Measurements from ENCODE around the gene UNC5CL. TPM values are rescaled to one million over a fixed set of nuclear protein-coding genes. Genes with fewer than 3 reads are reported as not detected.

Gene UNC5CL
- total RNA-seq, 1 experiment from 2014 or later = 4.5 TPM

- no peak overlapping the region for H3K4me3 Mint-ChIP-seq
- H3K27ac Mint-ChIP-seq = no peak overlapping the region
Observed at GRCh38 chr6:41025966-41026530, 13.0 kb downstream of the UNC5CL start.

DNA sequence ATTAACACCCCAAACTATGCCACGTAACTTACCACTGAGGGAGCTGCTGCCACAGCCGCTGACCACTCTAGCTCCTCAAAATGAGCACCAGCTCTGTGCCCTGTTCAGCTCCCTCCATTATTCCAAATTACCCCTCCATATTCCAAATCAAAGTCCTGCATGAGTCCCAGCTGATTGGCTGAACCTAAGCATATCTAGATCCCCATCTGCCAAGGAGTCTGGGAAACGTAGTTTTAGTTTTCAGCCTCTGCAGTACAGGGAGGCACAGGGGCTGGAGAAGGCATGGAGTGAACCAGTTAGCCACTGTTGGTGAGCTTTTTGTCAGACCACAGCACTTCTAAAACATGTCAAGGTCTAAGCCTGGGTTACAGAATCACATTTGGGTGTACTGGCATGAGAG, 15.9 kb downstream of the UNC5CL start:
- H3K36me3 Mint-ChIP-seq = 0 out of 2 replicates have a peak, but pooled peaks cover 3% of the 10 kb centered on the region
- no peak overlapping the region for H3K4me3 Mint-ChIP-seq
- H3K4me1 Mint-ChIP-seq = peaks cover 14% of the 10 kb centered on the region
- no peak for ATAC-seq
- POLR2A ChIA-PET = no interaction called here
- CTCF ChIA-PET = interaction anchor here (0.9 to 1.1 kb wide), 3 partner anchors 16 to 129 kb away, joined by 3 to 5 read pairs (median 4); partner anchors contain the start of gene UNC5CL
- peaks cover 3% of the 10 kb centered on the region; the same call in 1 of the 2 replicates for H3K27me3 Mint-ChIP-seq (ENCODE audit: low read depth)
- DNase-seq (ENCODE audit: low spot score) = no peak
- H3K27ac Mint-ChIP-seq = no peak overlapping the region
- peaks cover 8% of the 10 kb centered on the region for H3K9me3 Mint-ChIP-seq
- TF ChIP-seq NR1H2 (CRISPR knock-in tag; IDR thresholded peaks at IDR 0.05) = no peak
- no peak for TF ChIP-seq MXD4 (CRISPR knock-in tag; IDR thresholded peaks at IDR 0.05; ENCODE audit: borderline replicate concordance)
- TF ChIP-seq PREB (CRISPR knock-in tag; IDR thresholded peaks at IDR 0.05; ENCODE audit: borderline replicate concordance) = no peak
- TF ChIP-seq NR2C2 (CRISPR knock-in tag; IDR thresholded peaks at IDR 0.05) = no peak
- TF ChIP-seq AR (CRISPR knock-in tag; IDR thresholded peaks at IDR 0.05) = no peak
- no peak for TF ChIP-seq ZNF396 (CRISPR knock-in tag; IDR thresholded peaks at IDR 0.05; ENCODE audit: borderline replicate concordance)
- TF ChIP-seq TP53 (CRISPR knock-in tag; IDR thresholded peaks at IDR 0.05) = no peak
- no peak for TF ChIP-seq SMAD4 (CRISPR knock-in tag; IDR thresholded peaks at IDR 0.05)
- TF ChIP-seq, protein P1, sequence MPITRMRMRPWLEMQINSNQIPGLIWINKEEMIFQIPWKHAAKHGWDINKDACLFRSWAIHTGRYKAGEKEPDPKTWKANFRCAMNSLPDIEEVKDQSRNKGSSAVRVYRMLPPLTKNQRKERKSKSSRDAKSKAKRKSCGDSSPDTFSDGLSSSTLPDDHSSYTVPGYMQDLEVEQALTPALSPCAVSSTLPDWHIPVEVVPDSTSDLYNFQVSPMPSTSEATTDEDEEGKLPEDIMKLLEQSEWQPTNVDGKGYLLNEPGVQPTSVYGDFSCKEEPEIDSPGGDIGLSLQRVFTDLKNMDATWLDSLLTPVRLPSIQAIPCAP (CRISPR knock-in tag; IDR thresholded peaks at IDR 0.05) = no peak
- no peak for TF ChIP-seq JUN (CRISPR knock-in tag; IDR thresholded peaks at IDR 0.05)
- TF ChIP-seq SMAD3 (CRISPR knock-in tag; IDR thresholded peaks at IDR 0.05; ENCODE audit: borderline replicate concordance) = no peak
- TF ChIP-seq ZNF219 (CRISPR knock-in tag; IDR thresholded peaks at IDR 0.05; ENCODE audit: borderline replicate concordance) = no peak
- no peak for TF ChIP-seq CREM (CRISPR knock-in tag; IDR thresholded peaks at IDR 0.05)
- TF ChIP-seq, protein P2, sequence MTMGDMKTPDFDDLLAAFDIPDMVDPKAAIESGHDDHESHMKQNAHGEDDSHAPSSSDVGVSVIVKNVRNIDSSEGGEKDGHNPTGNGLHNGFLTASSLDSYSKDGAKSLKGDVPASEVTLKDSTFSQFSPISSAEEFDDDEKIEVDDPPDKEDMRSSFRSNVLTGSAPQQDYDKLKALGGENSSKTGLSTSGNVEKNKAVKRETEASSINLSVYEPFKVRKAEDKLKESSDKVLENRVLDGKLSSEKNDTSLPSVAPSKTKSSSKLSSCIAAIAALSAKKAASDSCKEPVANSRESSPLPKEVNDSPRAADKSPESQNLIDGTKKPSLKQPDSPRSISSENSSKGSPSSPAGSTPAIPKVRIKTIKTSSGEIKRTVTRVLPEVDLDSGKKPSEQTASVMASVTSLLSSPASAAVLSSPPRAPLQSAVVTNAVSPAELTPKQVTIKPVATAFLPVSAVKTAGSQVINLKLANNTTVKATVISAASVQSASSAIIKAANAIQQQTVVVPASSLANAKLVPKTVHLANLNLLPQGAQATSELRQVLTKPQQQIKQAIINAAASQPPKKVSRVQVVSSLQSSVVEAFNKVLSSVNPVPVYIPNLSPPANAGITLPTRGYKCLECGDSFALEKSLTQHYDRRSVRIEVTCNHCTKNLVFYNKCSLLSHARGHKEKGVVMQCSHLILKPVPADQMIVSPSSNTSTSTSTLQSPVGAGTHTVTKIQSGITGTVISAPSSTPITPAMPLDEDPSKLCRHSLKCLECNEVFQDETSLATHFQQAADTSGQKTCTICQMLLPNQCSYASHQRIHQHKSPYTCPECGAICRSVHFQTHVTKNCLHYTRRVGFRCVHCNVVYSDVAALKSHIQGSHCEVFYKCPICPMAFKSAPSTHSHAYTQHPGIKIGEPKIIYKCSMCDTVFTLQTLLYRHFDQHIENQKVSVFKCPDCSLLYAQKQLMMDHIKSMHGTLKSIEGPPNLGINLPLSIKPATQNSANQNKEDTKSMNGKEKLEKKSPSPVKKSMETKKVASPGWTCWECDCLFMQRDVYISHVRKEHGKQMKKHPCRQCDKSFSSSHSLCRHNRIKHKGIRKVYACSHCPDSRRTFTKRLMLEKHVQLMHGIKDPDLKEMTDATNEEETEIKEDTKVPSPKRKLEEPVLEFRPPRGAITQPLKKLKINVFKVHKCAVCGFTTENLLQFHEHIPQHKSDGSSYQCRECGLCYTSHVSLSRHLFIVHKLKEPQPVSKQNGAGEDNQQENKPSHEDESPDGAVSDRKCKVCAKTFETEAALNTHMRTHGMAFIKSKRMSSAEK (CRISPR knock-in tag; IDR thresholded peaks at IDR 0.05; ENCODE audit: borderline replicate concordance) = no peak
- TF ChIP-seq GRHL2 (CRISPR knock-in tag; IDR thresholded peaks at IDR 0.05; ENCODE audit: insufficient replicate concordance, severe bottlenecking) = no peak
- no peak for TF ChIP-seq IRF2 (CRISPR knock-in tag; IDR thresholded peaks at IDR 0.05; ENCODE audit: borderline replicate concordance, low read depth)
- TF ChIP-seq NFATC4 (CRISPR knock-in tag; IDR thresholded peaks at IDR 0.05) = no peak

More at GRCh38 chr6:41025966-41026530, 13.0 kb downstream of the UNC5CL start:
- H3K27me3 Mint-ChIP-seq (ENCODE audit: low read depth) = no peaks in the 10 kb centered on the region; the same call in 1 of the 2 replicates
- H3K9me3 Mint-ChIP-seq = no peaks in the 10 kb centered on the region
- ChIA-PET POLR2A (no interaction called here), CTCF (interaction anchor here (1.0 kb wide), 1 partner anchor 180 kb away, joined by 3 read pairs; no protein-coding TSS in a partner anchor)
- H3K36me3 Mint-ChIP-seq = no peaks in the 10 kb centered on the region
- no peak for DNase-seq (ENCODE audit: low spot score)
- ATAC-seq = no peak
- peaks cover 23% of the 10 kb centered on the region for H3K4me1 Mint-ChIP-seq
- TF ChIP-seq ZNF396 (CRISPR knock-in tag; IDR thresholded peaks at IDR 0.05; ENCODE audit: borderline replicate concordance) (no peak), RORB (CRISPR knock-in tag; IDR thresholded peaks at IDR 0.05) (no peak), TEAD1 (CRISPR knock-in tag; IDR thresholded peaks at IDR 0.05) (no peak), PRRX2 (CRISPR knock-in tag; IDR thresholded peaks at IDR 0.05) (no peak), ZNF263 (CRISPR knock-in tag; IDR thresholded peaks at IDR 0.05; ENCODE audit: low read depth) (no peak), HMGA2 (CRISPR knock-in tag; IDR thresholded peaks at IDR 0.05) (no peak), ZNF232 (CRISPR knock-in tag; IDR thresholded peaks at IDR 0.05) (no peak)
- TF ChIP-seq, protein P3, sequence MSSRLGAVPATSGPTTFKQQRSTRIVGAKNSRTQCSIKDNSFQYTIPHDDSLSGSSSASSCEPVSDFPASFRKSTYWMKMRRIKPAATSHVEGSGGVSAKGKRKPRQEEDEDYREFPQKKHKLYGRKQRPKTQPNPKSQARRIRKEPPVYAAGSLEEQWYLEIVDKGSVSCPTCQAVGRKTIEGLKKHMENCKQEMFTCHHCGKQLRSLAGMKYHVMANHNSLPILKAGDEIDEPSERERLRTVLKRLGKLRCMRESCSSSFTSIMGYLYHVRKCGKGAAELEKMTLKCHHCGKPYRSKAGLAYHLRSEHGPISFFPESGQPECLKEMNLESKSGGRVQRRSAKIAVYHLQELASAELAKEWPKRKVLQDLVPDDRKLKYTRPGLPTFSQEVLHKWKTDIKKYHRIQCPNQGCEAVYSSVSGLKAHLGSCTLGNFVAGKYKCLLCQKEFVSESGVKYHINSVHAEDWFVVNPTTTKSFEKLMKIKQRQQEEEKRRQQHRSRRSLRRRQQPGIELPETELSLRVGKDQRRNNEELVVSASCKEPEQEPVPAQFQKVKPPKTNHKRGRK (CRISPR knock-in tag; IDR thresholded peaks at IDR 0.05; ENCODE audit: borderline replicate concordance) = no peak
- TF ChIP-seq, protein P4, sequence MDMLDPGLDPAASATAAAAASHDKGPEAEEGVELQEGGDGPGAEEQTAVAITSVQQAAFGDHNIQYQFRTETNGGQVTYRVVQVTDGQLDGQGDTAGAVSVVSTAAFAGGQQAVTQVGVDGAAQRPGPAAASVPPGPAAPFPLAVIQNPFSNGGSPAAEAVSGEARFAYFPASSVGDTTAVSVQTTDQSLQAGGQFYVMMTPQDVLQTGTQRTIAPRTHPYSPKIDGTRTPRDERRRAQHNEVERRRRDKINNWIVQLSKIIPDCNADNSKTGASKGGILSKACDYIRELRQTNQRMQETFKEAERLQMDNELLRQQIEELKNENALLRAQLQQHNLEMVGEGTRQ (CRISPR knock-in tag; IDR thresholded peaks at IDR 0.05) = no peak

Measured in WTC11 (cell line).